Neutrophil (primary cell): Measurements from ENCODE around the gene CGNL1.

Source experiments
- H3K27ac ChIP-seq: fragments of 200-600 bp; sonication (generic); 2 replicates; pipeline ENCODE4 v1.5.1; 2016; ENCODE audit warnings: mild to moderate bottlenecking, moderate library complexity
- H3K27me3 ChIP-seq: fragments of 200-600 bp; sonication (generic); 2 replicates; pipeline ENCODE4 v1.6.0; 2016; ENCODE audit warnings: mild to moderate bottlenecking
- H3K36me3 ChIP-seq: fragments of 200-600 bp; sonication (generic); 2 replicates; pipeline ENCODE4 v1.5.1; 2017
- H3K4me1 ChIP-seq, 2 experiments: fragments of 200-600 bp in 1 of 2; sonication (generic) in 1 of 2; 1 replicate in 1 of 2; 2 replicates in 1 of 2; pipeline versions ENCODE4 v1.5.1 to v1.6.1; 2013 to 2016; ENCODE audit warnings: low read depth in 1 of 2, low read length in 1 of 2, mild to moderate bottlenecking in 1 of 2, moderate library complexity in 1 of 2; ENCODE audit not compliant: control insufficient read depth in 1 of 2, insufficient read depth in 1 of 2
- H3K4me3 ChIP-seq, 2 experiments: fragments of 200-600 bp in 1 of 2; sonication (generic) in 1 of 2; 1 replicate in 1 of 2; 2 replicates in 1 of 2; pipeline ENCODE4 v1.5.1; 2013 to 2016; ENCODE audit warnings: low read depth in 1 of 2, low read length in 1 of 2, mild to moderate bottlenecking in 1 of 2, moderate library complexity in 1 of 2
- H3K9me3 ChIP-seq: fragments of 200-600 bp; sonication (generic); 2 replicates; pipeline ENCODE4 v1.5.1; 2016
- TF ChIP-seq, protein P1 (sequence below): fragments of 200-600 bp; sonication (generic); IDR thresholded peaks from 2 replicates; pipeline ENCODE4 v1.5.1; 2016; ENCODE audit warnings: antibody characterized with exemption

The CGNL1 gene

DNA sequence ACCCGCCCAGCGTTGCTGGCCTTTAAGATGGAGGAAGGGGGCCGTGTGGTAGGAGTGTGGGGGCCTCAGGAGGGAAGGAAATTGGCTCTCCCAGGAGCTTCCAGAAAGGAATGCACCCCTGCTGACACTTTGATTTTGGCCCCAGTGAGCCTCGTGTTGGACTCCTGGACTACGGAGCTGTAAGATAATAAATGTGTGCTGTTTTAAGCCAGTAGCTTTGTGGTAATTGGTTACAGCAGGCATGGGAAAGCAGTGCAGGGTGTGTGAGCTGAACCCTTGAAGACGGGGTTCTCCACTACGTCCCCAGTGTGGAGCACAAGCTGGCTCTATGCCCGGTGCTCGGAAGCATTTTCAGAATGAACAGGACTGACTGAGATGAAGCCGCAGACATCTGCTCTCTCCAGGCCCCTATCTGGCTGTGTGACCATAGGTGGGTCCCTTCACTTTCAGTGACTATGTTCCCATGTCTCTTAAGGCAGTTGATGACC, 22.9 kb upstream of the CGNL1 start:
- Histone ChIP-seq H3K9me3 (no peaks in the 10 kb centered on the region), H3K36me3 (no peaks in the 10 kb centered on the region), H3K27ac (no peak overlapping the region), H3K4me1 (no peaks in the 10 kb centered on the region), H3K4me3 (no peak overlapping the region), H3K27me3 (peaks cover 38% of the 10 kb centered on the region)
- TF ChIP-seq, protein P1, sequence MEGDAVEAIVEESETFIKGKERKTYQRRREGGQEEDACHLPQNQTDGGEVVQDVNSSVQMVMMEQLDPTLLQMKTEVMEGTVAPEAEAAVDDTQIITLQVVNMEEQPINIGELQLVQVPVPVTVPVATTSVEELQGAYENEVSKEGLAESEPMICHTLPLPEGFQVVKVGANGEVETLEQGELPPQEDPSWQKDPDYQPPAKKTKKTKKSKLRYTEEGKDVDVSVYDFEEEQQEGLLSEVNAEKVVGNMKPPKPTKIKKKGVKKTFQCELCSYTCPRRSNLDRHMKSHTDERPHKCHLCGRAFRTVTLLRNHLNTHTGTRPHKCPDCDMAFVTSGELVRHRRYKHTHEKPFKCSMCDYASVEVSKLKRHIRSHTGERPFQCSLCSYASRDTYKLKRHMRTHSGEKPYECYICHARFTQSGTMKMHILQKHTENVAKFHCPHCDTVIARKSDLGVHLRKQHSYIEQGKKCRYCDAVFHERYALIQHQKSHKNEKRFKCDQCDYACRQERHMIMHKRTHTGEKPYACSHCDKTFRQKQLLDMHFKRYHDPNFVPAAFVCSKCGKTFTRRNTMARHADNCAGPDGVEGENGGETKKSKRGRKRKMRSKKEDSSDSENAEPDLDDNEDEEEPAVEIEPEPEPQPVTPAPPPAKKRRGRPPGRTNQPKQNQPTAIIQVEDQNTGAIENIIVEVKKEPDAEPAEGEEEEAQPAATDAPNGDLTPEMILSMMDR: no peak

DNA sequence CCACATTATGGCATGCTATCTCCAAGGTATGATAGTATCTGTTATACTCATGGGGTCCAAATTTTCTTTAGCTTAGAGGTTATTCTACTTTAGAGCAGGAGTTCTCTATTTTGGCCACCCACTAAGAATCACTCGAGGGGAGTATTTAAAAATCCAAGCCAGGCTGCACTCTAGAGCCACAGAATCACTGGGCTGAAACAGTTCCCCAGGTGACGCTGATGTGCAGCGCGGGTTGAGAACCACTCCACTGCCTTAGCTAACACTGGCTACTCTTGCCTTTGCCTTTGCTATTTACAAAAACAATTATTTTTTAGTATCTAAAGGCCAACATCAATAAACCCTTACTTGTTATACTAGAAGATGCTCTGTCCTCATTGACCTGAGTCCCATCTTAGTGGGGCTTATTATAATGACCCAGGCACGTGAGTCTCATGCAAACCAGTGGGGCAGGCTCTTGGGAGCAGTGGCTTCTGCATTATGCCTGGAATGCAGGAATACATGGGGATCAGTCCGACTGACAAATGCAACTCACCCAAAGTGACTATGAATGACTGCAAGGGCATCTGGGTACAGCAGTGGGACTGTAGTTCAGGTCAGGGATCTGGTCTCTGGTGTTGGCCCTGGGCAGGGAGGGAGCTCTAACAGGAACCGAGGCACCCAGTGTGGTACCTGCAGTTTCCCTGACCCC, 21.7 kb upstream of the CGNL1 start:
- Histone ChIP-seq H3K36me3 (no peaks in the 10 kb centered on the region), H3K27ac (no peak overlapping the region), H3K4me1 (no peaks in the 10 kb centered on the region), H3K9me3 (no peaks in the 10 kb centered on the region), H3K27me3 (peaks cover 39% of the 10 kb centered on the region), H3K4me3 (no peak overlapping the region)
- TF ChIP-seq, protein P1: no peak

DNA sequence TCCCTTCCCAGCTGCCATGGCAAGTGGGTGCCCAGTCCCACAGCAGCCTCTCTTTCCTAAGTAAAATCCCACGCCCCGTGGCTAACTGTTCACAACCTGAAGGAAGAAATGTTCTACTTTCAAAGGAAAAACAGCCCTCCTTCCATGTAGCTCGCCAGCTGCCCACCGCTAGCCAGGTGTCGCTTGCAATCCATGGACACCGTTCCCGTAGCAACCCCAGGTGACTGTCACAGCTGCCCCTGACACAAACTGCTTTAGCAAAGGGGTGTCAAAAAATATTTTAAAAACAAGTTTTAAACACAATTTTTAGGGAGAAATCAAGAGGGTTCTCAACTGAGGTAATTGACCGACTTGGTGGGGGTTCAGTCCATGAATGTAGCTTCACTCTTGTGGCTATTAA, 21.0 kb upstream of the CGNL1 start:
- H3K9me3 ChIP-seq: no peaks in the 10 kb centered on the region
- no peaks in the 10 kb centered on the region for H3K4me1 ChIP-seq
- no peak overlapping the region for H3K27ac ChIP-seq
- H3K27me3 ChIP-seq: peaks cover 39% of the 10 kb centered on the region
- no peaks in the 10 kb centered on the region for H3K36me3 ChIP-seq
- TF ChIP-seq, protein P1: no peak
- H3K4me3 ChIP-seq: no peak overlapping the region

DNA sequence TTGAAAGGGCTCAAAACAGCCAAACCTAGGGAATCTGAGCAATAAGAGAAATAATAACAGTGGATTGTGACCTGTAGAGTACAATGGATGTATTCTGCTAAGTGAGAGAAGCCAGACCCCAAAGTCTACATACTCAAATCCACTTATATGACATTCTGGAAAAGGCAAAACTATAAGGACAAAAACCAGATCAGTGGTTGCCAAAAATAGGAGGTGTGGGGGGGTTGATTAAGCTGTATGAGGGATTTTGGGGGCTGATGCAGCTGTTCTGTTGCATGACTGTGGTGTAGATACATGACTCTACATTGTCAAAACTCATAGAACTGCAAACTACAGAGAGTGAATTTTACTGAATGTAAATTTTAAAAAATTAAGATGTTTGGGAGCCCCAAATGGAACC, 20.1 kb upstream of the CGNL1 start:
- H3K4me3 ChIP-seq: no peak overlapping the region
- no peak overlapping the region for H3K27ac ChIP-seq
- TF ChIP-seq, protein P1: no peak

DNA sequence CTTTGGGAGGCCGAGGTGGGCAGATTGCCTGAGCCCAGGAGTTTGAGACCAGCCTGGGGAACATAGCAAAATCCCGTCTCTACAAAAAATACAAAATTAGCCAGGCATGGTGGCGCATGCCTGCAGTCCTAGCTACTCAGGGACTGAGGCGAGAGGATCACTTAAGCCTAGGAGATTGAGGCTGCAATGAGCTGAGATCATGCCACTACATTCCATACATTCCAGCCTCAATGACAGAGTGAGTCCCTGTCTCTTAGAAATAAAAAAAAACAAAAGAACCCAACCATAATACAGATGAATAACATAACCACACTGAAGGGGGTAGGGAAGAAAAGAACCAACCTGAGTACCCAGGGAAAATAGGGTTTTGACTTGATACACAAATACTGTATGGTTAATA, 19.7 kb upstream of the CGNL1 start:
- TF ChIP-seq, protein P1: no peak
- Histone ChIP-seq H3K36me3 (no peaks in the 10 kb centered on the region), H3K9me3 (no peaks in the 10 kb centered on the region), H3K4me3 (no peak overlapping the region), H3K27me3 (peaks cover 39% of the 10 kb centered on the region), H3K4me1 (no peaks in the 10 kb centered on the region), H3K27ac (no peak overlapping the region)

More for the DNA sequence above, 20.1 kb upstream of the CGNL1 start:
- Histone ChIP-seq H3K9me3 (no peaks in the 10 kb centered on the region), H3K36me3 (no peaks in the 10 kb centered on the region), H3K4me1 (no peaks in the 10 kb centered on the region), H3K27me3 (peaks cover 39% of the 10 kb centered on the region)
